OCI-LY3 (cell line): Measurements from ENCODE around the gene ORM1.

ENCODE experiments used
- EZH2phosphoT487 ChIP-seq: fragments of 200-600 bp; shearing (Covaris generic); IDR thresholded peaks from 2 replicates; pipeline ENCODE4 v1.6.1; 2018; ENCODE audit warnings: antibody characterized with exemption, mixed run types, low read depth
- TF ChIP-seq, protein P1 (sequence below): fragments of 200-600, 300-600 bp; sonication (generic); IDR thresholded peaks from 2 replicates; pipeline ENCODE4 v1.5.1; 2014; ENCODE audit warnings: antibody characterized with exemption, low read length, low read depth

DNA sequence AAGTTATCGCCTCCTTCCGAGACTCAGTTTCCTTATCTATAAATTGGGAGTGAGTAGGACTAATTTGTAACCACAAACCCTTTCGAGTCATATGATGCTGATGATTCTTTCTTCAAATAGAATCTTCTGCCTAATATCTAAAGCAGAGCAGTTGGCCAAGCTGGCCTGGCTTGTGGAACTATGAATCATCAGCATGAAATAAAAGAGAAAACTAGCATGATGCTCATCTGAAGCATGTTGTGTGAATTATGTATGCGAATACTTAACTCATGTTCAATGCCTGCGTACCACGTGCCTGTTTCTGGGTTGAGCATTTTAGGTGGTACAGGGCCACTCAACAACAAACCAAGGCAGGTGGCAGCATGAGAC lies 15.0 kb upstream of the ORM1 start:
- TF ChIP-seq, protein P1, sequence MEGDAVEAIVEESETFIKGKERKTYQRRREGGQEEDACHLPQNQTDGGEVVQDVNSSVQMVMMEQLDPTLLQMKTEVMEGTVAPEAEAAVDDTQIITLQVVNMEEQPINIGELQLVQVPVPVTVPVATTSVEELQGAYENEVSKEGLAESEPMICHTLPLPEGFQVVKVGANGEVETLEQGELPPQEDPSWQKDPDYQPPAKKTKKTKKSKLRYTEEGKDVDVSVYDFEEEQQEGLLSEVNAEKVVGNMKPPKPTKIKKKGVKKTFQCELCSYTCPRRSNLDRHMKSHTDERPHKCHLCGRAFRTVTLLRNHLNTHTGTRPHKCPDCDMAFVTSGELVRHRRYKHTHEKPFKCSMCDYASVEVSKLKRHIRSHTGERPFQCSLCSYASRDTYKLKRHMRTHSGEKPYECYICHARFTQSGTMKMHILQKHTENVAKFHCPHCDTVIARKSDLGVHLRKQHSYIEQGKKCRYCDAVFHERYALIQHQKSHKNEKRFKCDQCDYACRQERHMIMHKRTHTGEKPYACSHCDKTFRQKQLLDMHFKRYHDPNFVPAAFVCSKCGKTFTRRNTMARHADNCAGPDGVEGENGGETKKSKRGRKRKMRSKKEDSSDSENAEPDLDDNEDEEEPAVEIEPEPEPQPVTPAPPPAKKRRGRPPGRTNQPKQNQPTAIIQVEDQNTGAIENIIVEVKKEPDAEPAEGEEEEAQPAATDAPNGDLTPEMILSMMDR = no peak
- TF ChIP-seq EZH2phosphoT487 = no peak
